Measurements from ENCODE around the gene HABP4. TPM values are rescaled to one million over a fixed set of nuclear protein-coding genes. Genes with fewer than 3 reads are reported as not detected.

Gene HABP4
- total and polyA plus RNA-seq, 9 of the 15 experiments (the other 6 are each of a cell fraction or from before 2014, with no cell fraction given): 0.38 to 2.4 (median 1.9) TPM

- no peak for TF ChIP-seq JUN (IDR thresholded peaks at IDR 0.05; ENCODE audit: borderline replicate concordance, low read depth, low read length)
- no peak for TF ChIP-seq JUN (CRISPR knock-in tag; IDR thresholded peaks at IDR 0.05; ENCODE audit: borderline replicate concordance)
- TF ChIP-seq HDGF (IDR thresholded peaks at IDR 0.05): no peak
- no peak for TF ChIP-seq ZEB2 (IDR thresholded peaks at IDR 0.05)
- TF ChIP-seq SRSF3 (IDR thresholded peaks at IDR 0.05; ENCODE audit: insufficient read depth, low read length): no peak
- TF ChIP-seq DACH1 (IDR thresholded peaks at IDR 0.05; ENCODE audit: partially characterized antibody): no peak
- no peak for TF ChIP-seq THRA (IDR thresholded peaks at IDR 0.05)
- TF ChIP-seq CHCHD3 (CRISPR knock-in tag; IDR thresholded peaks at IDR 0.05): no peak
- peak; percentile 97 for TF ChIP-seq DDX20 (tag; IDR thresholded peaks at IDR 0.05; ENCODE audit: low read depth)
- TF ChIP-seq SRF (CRISPR knock-in tag; IDR thresholded peaks at IDR 0.05): peak; percentile 85 to 95
- TF ChIP-seq ZNF518B (CRISPR knock-in tag; IDR thresholded peaks at IDR 0.05): peak; percentile 80
- TF ChIP-seq PREB (CRISPR knock-in tag; IDR thresholded peaks at IDR 0.05): no peak
- no peak for TF ChIP-seq ZC3H11A (IDR thresholded peaks at IDR 0.05; ENCODE audit: low read depth, low read length)
- TF ChIP-seq RHOXF2B (CRISPR knock-in tag; conservative IDR thresholded peaks at IDR 0.05): peak; percentile 94; the same call in 1 of the 2 replicates
- no peak for TF ChIP-seq STAG1 (CRISPR knock-in tag; IDR thresholded peaks at IDR 0.05; ENCODE audit: borderline replicate concordance)
- no peak for TF ChIP-seq TBL1XR1 (IDR thresholded peaks at IDR 0.05; ENCODE audit: low read length in 2 of 2)
- TF ChIP-seq PKNOX1 (IDR thresholded peaks at IDR 0.05): peak; percentile 82
- peak; percentile 97 for TF ChIP-seq ZNF449 (CRISPR knock-in tag; IDR thresholded peaks at IDR 0.05)
- no peak for TF ChIP-seq SREBF1 (IDR thresholded peaks at IDR 0.05; ENCODE audit: borderline replicate concordance, low read depth, low read length)
- TF ChIP-seq ZNF311 (CRISPR knock-in tag; IDR thresholded peaks at IDR 0.05): peak; percentile 99
- TF ChIP-seq HDAC2 (IDR thresholded peaks at IDR 0.05): 0 out of 2 replicates have a peak, but pooled peaks have one; percentile 63
Observed at GRCh38 chr9:96420468-96421219, 29.3 kb upstream of the HABP4 start (continued).
